Neuron (in vitro differentiated cells): Measurements from ENCODE around the gene RSPH1.

ENCODE experiments used
- H2AFZ ChIP-seq: one replicate; pipeline ENCODE4 v1.6.1; 2013; ENCODE audit warnings: low read depth, mild to moderate bottlenecking, inconsistent platforms, low read length, moderate library complexity
- H3K27me3 ChIP-seq: one replicate; pipeline ENCODE4 v1.6.1; 2013; ENCODE audit warnings: low read length; ENCODE audit not compliant: insufficient read depth
- H3K36me3 ChIP-seq: one replicate; pipeline ENCODE4 v1.6.1; 2013; ENCODE audit warnings: low read length; ENCODE audit not compliant: insufficient read depth
- H3K4me1 ChIP-seq: one replicate; pipeline ENCODE4 v1.6.1; 2013; ENCODE audit warnings: low read length; ENCODE audit not compliant: insufficient read depth
- H3K4me3 ChIP-seq: 2 replicates; pipeline ENCODE4 v1.5.1; 2013; ENCODE audit warnings: mild to moderate bottlenecking, low read length, moderate library complexity
- H3K9me3 ChIP-seq: one replicate; pipeline ENCODE4 v1.6.1; 2013; ENCODE audit warnings: low read length

RSPH1 gene

GRCh38 chr21:42484966-42485365, 11.1 kb downstream of the RSPH1 start:
- Histone ChIP-seq H2AFZ (no peak overlapping the region), H3K4me1 (no peaks in the 10 kb centered on the region), H3K9me3 (no peaks in the 10 kb centered on the region), H3K36me3 (no peaks in the 10 kb centered on the region), H3K27me3 (peaks cover 5% of the 10 kb centered on the region), H3K4me3 (no peak overlapping the region)

GRCh38 chr21:42481169-42481568, 14.9 kb downstream of the RSPH1 start:
- H3K36me3 ChIP-seq = no peaks in the 10 kb centered on the region
- no peak overlapping the region for H3K4me3 ChIP-seq
- no peaks in the 10 kb centered on the region for H3K9me3 ChIP-seq
- peaks cover 2% of the 10 kb centered on the region for H3K4me1 ChIP-seq
- H3K27me3 ChIP-seq = peaks cover 5% of the 10 kb centered on the region
- no peak overlapping the region for H2AFZ ChIP-seq

GRCh38 chr21:42480736-42481135, 15.3 kb downstream of the RSPH1 start:
- Histone ChIP-seq H3K4me1 (peaks cover 2% of the 10 kb centered on the region), H2AFZ (no peak overlapping the region), H3K27me3 (peaks cover 3% of the 10 kb centered on the region), H3K36me3 (no peaks in the 10 kb centered on the region), H3K4me3 (no peak overlapping the region), H3K9me3 (no peaks in the 10 kb centered on the region)

- Histone ChIP-seq H3K27me3 (peaks cover 5% of the 10 kb centered on the region), H3K9me3 (no peaks in the 10 kb centered on the region), H3K36me3 (no peaks in the 10 kb centered on the region), H3K4me1 (peaks cover 2% of the 10 kb centered on the region), H2AFZ (no peak overlapping the region), H3K4me3 (no peak overlapping the region)
Observed at GRCh38 chr21:42479582-42479981, 16.4 kb downstream of the RSPH1 start.

GRCh38 chr21:42478504-42478903, 17.5 kb downstream of the RSPH1 start:
- no peak overlapping the region for H3K4me3 ChIP-seq
- H3K36me3 ChIP-seq = no peaks in the 10 kb centered on the region
- H2AFZ ChIP-seq = no peak overlapping the region
- peaks cover 5% of the 10 kb centered on the region for H3K27me3 ChIP-seq
- peaks cover 2% of the 10 kb centered on the region for H3K4me1 ChIP-seq
- no peaks in the 10 kb centered on the region for H3K9me3 ChIP-seq

GRCh38 chr21:42476388-42477331, 19.4 kb downstream of the RSPH1 start:
- Histone ChIP-seq H3K36me3 (no peaks in the 10 kb centered on the region), H3K4me1 (peaks cover 2% of the 10 kb centered on the region), H3K9me3 (no peaks in the 10 kb centered on the region), H3K27me3 (peaks cover 5% of the 10 kb centered on the region), H2AFZ (no peak overlapping the region), H3K4me3 (no peak overlapping the region)

- Histone ChIP-seq H3K27me3 (peaks cover 5% of the 10 kb centered on the region), H3K36me3 (no peaks in the 10 kb centered on the region), H3K4me3 (no peak overlapping the region), H3K9me3 (no peaks in the 10 kb centered on the region), H3K4me1 (peaks cover 2% of the 10 kb centered on the region), H2AFZ (no peak overlapping the region)
Observed at GRCh38 chr21:42475526-42476387, 20.3 kb downstream of the RSPH1 start.

GRCh38 chr21:42475036-42475435, 21.0 kb downstream of the RSPH1 start:
- peaks cover 2% of the 10 kb centered on the region for H3K4me1 ChIP-seq
- no peak overlapping the region for H3K4me3 ChIP-seq
- H3K27me3 ChIP-seq = peaks cover 5% of the 10 kb centered on the region
- no peaks in the 10 kb centered on the region for H3K36me3 ChIP-seq
- H3K9me3 ChIP-seq = no peaks in the 10 kb centered on the region
- H2AFZ ChIP-seq = no peak overlapping the region

- Histone ChIP-seq H3K4me3 (no peak overlapping the region), H3K9me3 (no peaks in the 10 kb centered on the region), H2AFZ (no peak overlapping the region), H3K4me1 (peaks cover 2% of the 10 kb centered on the region), H3K36me3 (no peaks in the 10 kb centered on the region), H3K27me3 (peaks cover 5% of the 10 kb centered on the region)
Observed at GRCh38 chr21:42474043-42474831, 21.8 kb downstream of the RSPH1 start.

GRCh38 chr21:42473498-42474042, 22.5 kb downstream of the RSPH1 start:
- Histone ChIP-seq H2AFZ (no peak overlapping the region), H3K36me3 (no peaks in the 10 kb centered on the region), H3K27me3 (peaks cover 5% of the 10 kb centered on the region), H3K4me1 (peaks cover 2% of the 10 kb centered on the region), H3K4me3 (no peak overlapping the region), H3K9me3 (no peaks in the 10 kb centered on the region)

- no peak overlapping the region for H2AFZ ChIP-seq
- H3K4me1 ChIP-seq = peaks cover 2% of the 10 kb centered on the region
- H3K4me3 ChIP-seq = no peak overlapping the region
- H3K9me3 ChIP-seq = no peaks in the 10 kb centered on the region
- no peaks in the 10 kb centered on the region for H3K36me3 ChIP-seq
- H3K27me3 ChIP-seq = peaks cover 5% of the 10 kb centered on the region
Observed at GRCh38 chr21:42472521-42472920, 23.5 kb downstream of the RSPH1 start.

- Histone ChIP-seq H3K4me1 (no peaks in the 10 kb centered on the region), H3K4me3 (no peak overlapping the region), H2AFZ (no peak overlapping the region), H3K36me3 (no peaks in the 10 kb centered on the region), H3K27me3 (peaks cover 5% of the 10 kb centered on the region), H3K9me3 (no peaks in the 10 kb centered on the region)
Observed at GRCh38 chr21:42471716-42472330, 24.2 kb downstream of the RSPH1 start.
